Panc1 (cell line): ENCODE data around the gene KIF5B.

Source experiments
- CTCF ChIP-seq: fragments of 450-650 bp; IDR thresholded peaks from 2 replicates; pipeline ENCODE4 v1.5.1; 2017; ENCODE audit warnings: mild to moderate bottlenecking
- POLR2AphosphoS5 ChIP-seq: IDR thresholded peaks from 2 replicates; pipeline ENCODE4 v1.6.1; 2012; ENCODE audit warnings: mild to moderate bottlenecking, low read depth, low read length, moderate library complexity
- SIN3A ChIP-seq: IDR thresholded peaks from 2 replicates; pipeline ENCODE4 v1.6.1; 2012; ENCODE audit warnings: low read depth, mild to moderate bottlenecking, low read length, moderate library complexity, borderline replicate concordance; ENCODE audit not compliant: insufficient read depth
- TF ChIP-seq, protein P1 (sequence below), 2 experiments: IDR thresholded peaks; 2 replicates each; pipeline ENCODE4 v1.6.1; 2011 to 2012; ENCODE audit warnings: low read depth in 2 of 2, control low read depth in 1 of 2, low read length in 1 of 2, mild to moderate bottlenecking in 1 of 2, moderate library complexity in 1 of 2; ENCODE audit not compliant: insufficient read depth in 1 of 2

DNA sequence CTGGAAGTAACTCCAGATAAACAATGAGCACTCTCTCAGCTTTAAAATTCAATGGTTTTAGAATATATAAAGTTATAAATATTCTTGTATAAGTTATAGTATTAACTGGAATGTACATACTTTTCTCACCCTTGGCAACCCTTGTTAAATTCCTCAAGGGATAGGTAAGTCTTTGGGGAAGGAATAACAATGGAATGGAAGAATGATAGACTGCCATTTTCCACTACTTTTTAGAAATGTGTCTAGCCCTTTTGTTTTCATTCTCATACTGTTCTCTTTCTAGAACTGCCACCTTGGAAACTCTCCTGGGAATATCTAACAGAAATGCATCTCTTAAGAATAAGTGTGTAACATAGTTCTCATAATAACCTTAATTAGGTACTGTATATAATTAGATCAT lies 8.3 kb downstream of the KIF5B start:
- TF ChIP-seq CTCF (no peak), SIN3A (no peak), POLR2AphosphoS5 (no peak)
- TF ChIP-seq, protein P1, sequence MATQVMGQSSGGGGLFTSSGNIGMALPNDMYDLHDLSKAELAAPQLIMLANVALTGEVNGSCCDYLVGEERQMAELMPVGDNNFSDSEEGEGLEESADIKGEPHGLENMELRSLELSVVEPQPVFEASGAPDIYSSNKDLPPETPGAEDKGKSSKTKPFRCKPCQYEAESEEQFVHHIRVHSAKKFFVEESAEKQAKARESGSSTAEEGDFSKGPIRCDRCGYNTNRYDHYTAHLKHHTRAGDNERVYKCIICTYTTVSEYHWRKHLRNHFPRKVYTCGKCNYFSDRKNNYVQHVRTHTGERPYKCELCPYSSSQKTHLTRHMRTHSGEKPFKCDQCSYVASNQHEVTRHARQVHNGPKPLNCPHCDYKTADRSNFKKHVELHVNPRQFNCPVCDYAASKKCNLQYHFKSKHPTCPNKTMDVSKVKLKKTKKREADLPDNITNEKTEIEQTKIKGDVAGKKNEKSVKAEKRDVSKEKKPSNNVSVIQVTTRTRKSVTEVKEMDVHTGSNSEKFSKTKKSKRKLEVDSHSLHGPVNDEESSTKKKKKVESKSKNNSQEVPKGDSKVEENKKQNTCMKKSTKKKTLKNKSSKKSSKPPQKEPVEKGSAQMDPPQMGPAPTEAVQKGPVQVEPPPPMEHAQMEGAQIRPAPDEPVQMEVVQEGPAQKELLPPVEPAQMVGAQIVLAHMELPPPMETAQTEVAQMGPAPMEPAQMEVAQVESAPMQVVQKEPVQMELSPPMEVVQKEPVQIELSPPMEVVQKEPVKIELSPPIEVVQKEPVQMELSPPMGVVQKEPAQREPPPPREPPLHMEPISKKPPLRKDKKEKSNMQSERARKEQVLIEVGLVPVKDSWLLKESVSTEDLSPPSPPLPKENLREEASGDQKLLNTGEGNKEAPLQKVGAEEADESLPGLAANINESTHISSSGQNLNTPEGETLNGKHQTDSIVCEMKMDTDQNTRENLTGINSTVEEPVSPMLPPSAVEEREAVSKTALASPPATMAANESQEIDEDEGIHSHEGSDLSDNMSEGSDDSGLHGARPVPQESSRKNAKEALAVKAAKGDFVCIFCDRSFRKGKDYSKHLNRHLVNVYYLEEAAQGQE (IDR thresholded peaks at IDR 0.05; ENCODE audit: insufficient read depth in 1 of 2, low read depth in 2 of 2, low read length in 1 of 2) = no peak
